Measurements from ENCODE around the gene ISOC1. TPM values are rescaled to one million over a fixed set of nuclear protein-coding genes. Genes with fewer than 3 reads are reported as not detected.

The ISOC1 gene
- total RNA-seq, 1 donor from 2014 or later: 26.3 TPM

DNA sequence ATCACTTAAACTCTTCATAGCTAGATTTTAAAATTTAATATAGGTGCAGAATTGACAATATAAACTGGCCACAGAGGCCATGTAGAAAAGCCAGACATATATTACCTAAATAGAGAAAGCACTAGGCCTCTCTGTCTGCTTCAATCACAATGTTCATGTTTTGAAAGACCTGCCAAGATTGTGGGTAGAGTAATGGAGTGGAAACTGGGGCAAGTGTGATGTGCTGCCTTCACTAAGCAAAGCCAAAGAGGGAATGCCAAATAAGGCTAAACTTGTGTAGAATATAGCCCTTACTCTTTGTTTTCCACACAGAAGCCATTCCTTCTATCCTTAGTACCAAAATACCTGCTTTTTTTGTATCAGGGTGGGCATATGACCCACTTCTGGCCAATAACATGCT lies 15.1 kb upstream of the ISOC1 start:
- no peak for DNase-seq (ENCODE audit: extremely low spot score, unreplicated experiment)
- Mint-ChIP-seq H3K27ac (no peak overlapping the region), H3K4me1 (ENCODE audit: unreplicated experiment) (peaks cover 3% of the 10 kb centered on the region), H3K36me3 (no peaks in the 10 kb centered on the region), H3K27me3 (no peaks in the 10 kb centered on the region), H3K4me3 (no peak overlapping the region), H3K9me3 (no peaks in the 10 kb centered on the region)
- TF ChIP-seq, protein P1, sequence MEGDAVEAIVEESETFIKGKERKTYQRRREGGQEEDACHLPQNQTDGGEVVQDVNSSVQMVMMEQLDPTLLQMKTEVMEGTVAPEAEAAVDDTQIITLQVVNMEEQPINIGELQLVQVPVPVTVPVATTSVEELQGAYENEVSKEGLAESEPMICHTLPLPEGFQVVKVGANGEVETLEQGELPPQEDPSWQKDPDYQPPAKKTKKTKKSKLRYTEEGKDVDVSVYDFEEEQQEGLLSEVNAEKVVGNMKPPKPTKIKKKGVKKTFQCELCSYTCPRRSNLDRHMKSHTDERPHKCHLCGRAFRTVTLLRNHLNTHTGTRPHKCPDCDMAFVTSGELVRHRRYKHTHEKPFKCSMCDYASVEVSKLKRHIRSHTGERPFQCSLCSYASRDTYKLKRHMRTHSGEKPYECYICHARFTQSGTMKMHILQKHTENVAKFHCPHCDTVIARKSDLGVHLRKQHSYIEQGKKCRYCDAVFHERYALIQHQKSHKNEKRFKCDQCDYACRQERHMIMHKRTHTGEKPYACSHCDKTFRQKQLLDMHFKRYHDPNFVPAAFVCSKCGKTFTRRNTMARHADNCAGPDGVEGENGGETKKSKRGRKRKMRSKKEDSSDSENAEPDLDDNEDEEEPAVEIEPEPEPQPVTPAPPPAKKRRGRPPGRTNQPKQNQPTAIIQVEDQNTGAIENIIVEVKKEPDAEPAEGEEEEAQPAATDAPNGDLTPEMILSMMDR (conservative IDR thresholded peaks at IDR 0.05): no peak

DNA sequence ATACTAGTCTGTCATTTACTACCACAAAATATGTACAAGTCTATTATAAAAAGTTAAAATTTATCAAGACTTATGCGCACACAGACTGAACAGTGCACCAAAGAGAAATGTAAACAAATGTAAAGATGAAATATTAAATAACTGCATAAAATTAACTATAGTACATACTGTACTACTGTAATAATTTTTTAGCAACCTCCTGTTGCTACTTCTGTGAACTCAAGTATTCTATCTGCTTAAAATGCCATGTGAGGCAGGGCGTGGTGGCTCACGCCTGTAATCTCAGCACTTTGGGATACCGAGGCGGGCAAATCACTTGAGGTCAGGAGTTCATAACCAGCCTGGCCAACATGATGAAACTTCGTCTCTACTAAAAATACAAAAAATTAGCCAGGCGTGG lies 13.8 kb upstream of the ISOC1 start:
- no peak overlapping the region for H3K27ac Mint-ChIP-seq
- H3K4me1 Mint-ChIP-seq (ENCODE audit: unreplicated experiment): peaks cover 3% of the 10 kb centered on the region
- TF ChIP-seq, protein P1 (conservative IDR thresholded peaks at IDR 0.05): no peak
- H3K27me3 Mint-ChIP-seq: no peaks in the 10 kb centered on the region
- H3K36me3 Mint-ChIP-seq: no peaks in the 10 kb centered on the region
- no peak for DNase-seq (ENCODE audit: extremely low spot score, unreplicated experiment)
- no peak overlapping the region for H3K4me3 Mint-ChIP-seq
- no peaks in the 10 kb centered on the region for H3K9me3 Mint-ChIP-seq

DNA sequence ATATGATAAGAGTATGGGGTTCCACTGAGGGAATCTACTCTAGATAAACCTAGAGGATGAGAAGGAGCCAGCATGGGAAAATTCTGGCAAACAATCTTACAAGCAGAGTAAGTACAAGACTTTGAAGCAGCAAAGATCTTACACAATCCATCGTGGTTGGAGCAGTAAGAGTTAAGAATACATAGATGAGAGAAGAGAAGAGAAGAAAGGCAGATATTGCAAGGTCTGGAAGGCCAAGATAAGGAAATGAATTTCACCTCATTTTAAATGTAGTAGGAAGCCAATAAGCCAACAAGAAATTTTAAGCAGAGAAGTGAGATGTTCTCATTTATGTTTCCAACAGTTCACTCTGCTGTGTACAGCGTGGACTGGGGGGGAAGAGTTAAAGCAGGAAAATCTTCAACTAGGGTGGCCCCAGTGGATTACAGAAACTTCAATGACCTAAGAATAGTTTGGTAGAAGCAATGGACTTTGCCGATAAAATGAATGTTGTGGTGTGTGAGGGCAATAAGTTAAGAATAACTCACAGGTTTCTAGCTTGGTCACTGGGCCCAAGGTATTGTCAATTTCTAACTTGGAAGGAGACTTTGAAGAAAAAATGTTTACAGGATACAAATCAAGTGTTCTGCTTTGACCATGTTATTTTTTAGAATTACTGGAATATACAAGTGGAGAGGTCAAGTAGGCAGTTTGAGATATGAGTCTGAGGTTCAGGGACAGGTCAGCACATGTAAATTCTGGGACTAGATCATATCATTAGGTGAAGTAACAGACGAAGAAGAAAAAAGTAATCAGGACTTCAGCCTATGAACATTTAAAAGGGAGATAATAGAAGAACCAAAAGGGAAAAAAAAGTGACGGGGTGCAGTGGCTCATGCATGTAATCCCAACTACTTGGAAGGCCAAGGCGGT lies 12.1 kb upstream of the ISOC1 start:
- no peak for DNase-seq (ENCODE audit: extremely low spot score, unreplicated experiment)
- Mint-ChIP-seq H3K27me3 (no peaks in the 10 kb centered on the region), H3K9me3 (no peaks in the 10 kb centered on the region), H3K4me1 (ENCODE audit: unreplicated experiment) (no peaks in the 10 kb centered on the region), H3K36me3 (no peaks in the 10 kb centered on the region), H3K27ac (no peak overlapping the region), H3K4me3 (no peak overlapping the region)
- TF ChIP-seq, protein P1 (conservative IDR thresholded peaks at IDR 0.05): no peak

DNA sequence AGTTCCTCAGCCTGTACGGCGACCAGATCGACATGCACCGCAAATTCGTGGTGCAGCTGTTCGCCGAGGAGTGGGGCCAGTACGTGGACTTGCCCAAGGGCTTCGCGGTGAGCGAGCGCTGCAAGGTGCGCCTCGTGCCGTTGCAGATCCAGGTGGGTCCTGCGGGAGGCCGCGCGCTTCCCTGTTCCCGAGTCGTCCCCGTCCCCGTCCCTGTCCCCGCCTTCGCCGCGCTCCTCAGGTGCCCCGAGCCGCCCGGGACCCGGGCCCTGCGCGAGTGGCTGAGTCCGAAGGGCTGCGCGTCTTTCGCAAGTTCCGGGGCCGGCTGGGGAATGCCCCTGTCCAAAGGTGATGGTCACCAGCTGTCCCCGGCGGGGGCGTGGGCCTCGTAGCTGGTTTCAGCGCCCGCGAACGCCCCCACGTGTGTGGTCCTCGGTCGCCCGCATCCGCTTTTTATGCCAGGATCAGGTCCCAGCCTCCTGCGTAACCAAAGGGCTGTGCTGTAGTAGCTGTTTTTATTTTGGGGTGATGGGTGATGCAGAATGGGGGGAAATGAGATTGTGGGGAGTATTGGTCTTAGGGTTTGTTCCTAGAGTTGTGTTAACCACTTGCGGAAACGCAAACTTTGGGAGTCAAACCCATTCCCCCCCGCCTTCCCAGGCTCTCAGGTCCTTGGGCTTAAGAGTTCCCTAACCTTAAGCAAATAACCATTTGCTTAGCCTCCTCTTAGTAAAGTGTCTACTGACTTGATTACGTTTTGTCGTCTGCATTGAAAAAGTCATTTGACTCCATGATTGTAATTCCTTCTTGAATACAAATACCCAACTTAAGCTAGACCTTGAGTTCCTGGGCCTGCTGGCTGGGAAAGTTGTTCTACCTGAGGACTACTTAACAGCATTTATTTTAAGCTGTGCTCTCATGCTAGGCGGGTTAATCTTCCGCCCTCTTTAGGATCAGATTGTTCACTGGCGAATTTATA lies 663 bp downstream of the ISOC1 start:
- Mint-ChIP-seq H3K36me3 (peaks cover 3% of the 10 kb centered on the region), H3K4me1 (ENCODE audit: unreplicated experiment) (peaks cover 26% of the 10 kb centered on the region), H3K9me3 (no peaks in the 10 kb centered on the region), H3K4me3 (peak overlapping the region; percentile 92), H3K27me3 (peaks cover 8% of the 10 kb centered on the region), H3K27ac (peak overlapping the region; percentile 80)
- TF ChIP-seq, protein P1 (conservative IDR thresholded peaks at IDR 0.05): peak; percentile 26
- peak; percentile 78 for DNase-seq (ENCODE audit: extremely low spot score, unreplicated experiment)

DNA sequence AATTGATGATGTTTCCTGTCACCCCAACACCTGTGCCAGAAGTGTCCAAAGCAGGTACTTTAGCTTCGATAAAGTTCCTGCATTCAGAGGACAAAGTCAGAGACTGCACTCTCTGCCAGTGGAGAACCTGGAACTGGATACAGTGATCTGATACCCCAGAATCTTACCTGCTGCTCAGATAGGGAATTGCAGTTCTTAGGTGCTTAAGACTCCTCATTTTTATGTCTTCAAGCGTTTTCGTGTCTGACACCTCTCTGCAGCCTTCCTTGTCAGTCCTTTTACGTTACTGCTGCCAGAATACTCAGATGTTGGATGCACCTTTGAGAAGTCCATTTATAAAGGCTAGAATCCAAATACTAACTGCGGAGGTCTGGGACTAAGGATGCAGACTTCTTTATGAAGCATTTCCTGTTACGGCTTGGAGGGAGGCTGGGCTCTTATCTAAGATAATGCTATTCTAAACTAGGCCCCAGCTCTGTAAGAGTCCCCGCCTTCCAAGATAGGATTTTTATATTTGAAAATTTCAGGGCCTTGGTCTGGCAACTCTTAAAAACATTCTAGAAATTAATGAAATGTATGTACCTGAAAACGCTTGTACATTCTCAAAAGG lies 1.9 kb downstream of the ISOC1 start:
- peaks cover 3% of the 10 kb centered on the region for H3K36me3 Mint-ChIP-seq
- no peak overlapping the region for H3K27ac Mint-ChIP-seq

More for the DNA sequence above, 1.9 kb downstream of the ISOC1 start:
- peak overlapping the region; percentile 83 for H3K4me3 Mint-ChIP-seq
- no peak for DNase-seq (ENCODE audit: extremely low spot score, unreplicated experiment)
- TF ChIP-seq, protein P1 (conservative IDR thresholded peaks at IDR 0.05): peak; percentile 32
- H3K9me3 Mint-ChIP-seq: no peaks in the 10 kb centered on the region
- H3K27me3 Mint-ChIP-seq: peaks cover 8% of the 10 kb centered on the region
- H3K4me1 Mint-ChIP-seq (ENCODE audit: unreplicated experiment): peaks cover 27% of the 10 kb centered on the region

Data from type B pancreatic cell (in vitro differentiated cells).